Testis (tissue), 3 donors: ENCODE results near the gene GLIS1. TPM values are rescaled to one million over a fixed set of nuclear protein-coding genes. Genes with fewer than 3 reads are reported as not detected.

ENCODE experiments used
- DNase-seq: peaks from one replicate; pipeline ENCODE4 v3.0.0-alpha.2; 2019
- H3K27ac ChIP-seq, 2 donors: fragments of 200-600 bp; sonication (generic); one replicate each; pipeline ENCODE4 v1.5.1; 2019
- H3K27me3 ChIP-seq: fragments of 200-600 bp; sonication (generic); one replicate; pipeline ENCODE4 v1.5.1; 2019
- H3K36me3 ChIP-seq: fragments of 200-600 bp; sonication (generic); one replicate; pipeline ENCODE4 v1.5.1; 2017; ENCODE audit warnings: low read depth; ENCODE audit errors: missing control alignments
- H3K4me1 ChIP-seq: fragments of 200-600 bp; sonication (generic); one replicate; pipeline ENCODE4 v1.5.1; 2019
- H3K4me3 ChIP-seq, 2 donors: fragments of 200-600 bp; sonication (generic); one replicate each; pipeline ENCODE4 v1.5.1; 2017 to 2019
- H3K9me3 ChIP-seq: fragments of 200-600 bp; sonication (generic); one replicate; pipeline ENCODE4 v1.5.1; 2017
- POLR2A ChIP-seq: fragments of 450-650 bp; IDR thresholded peaks from one replicate; pipeline ENCODE4 v1.6.1; 2017; ENCODE audit warnings: antibody characterized with exemption, mild to moderate bottlenecking, moderate library complexity
- WGBS, 2 donors: methylation state at CpG; one replicate each; pipeline ENCODE4 v1.1.5; 2018; 5-methylcytosine and 5-hydroxymethylcytosine counted together
- intact Hi-C: fragments of 100-400 bp; cut with DNase I; formaldehyde crosslinking; loops from one replicate; pipeline ENCODE4 v1.15.1; 2023; ENCODE audit warnings: low total_unique reads
- polyA plus RNA-seq: library from polyadenylated mRNA; stranded (reverse); fragments of 350-450 nt; fragmentation: Illumina TruSeq; extraction: RNeasy Lipid Tissue Mini Kit (QIAGEN cat#74804); gene quantifications from one replicate; pipeline ENCODE4 v1.2.3, GENCODE V29; 2014; ENCODE audit warnings: low read depth, low replicate concordance; ENCODE audit not compliant: insufficient read depth
- total RNA-seq, 2 donors: library from RNA; depleted of rRNA; stranded (reverse); fragments of >200 nt; gene quantifications; one replicate each; pipeline ENCODE4 v1.2.3, GENCODE V29; 2016
- TF ChIP-seq, protein P1 (sequence below), 3 experiments: fragments of 450-650 bp in 2 of 3; fragments of 200-600 bp in 1 of 3; sonication (generic) in 1 of 3; IDR thresholded peaks; one replicate each; pipeline ENCODE4 v1.5.1; 2016 to 2019; ENCODE audit warnings: antibody characterized with exemption in 3 of 3, mild to moderate bottlenecking in 2 of 3, moderate library complexity in 1 of 3

The GLIS1 gene
- total and polyA plus RNA-seq, 3 donors from 2014 or later: 2.9 to 6.1 (median 3.8) TPM

- H3K27ac ChIP-seq: no peak overlapping the region
- no peaks in the 10 kb centered on the region for H3K27me3 ChIP-seq
- no peaks in the 10 kb centered on the region for H3K4me1 ChIP-seq
- TF ChIP-seq, protein P1, sequence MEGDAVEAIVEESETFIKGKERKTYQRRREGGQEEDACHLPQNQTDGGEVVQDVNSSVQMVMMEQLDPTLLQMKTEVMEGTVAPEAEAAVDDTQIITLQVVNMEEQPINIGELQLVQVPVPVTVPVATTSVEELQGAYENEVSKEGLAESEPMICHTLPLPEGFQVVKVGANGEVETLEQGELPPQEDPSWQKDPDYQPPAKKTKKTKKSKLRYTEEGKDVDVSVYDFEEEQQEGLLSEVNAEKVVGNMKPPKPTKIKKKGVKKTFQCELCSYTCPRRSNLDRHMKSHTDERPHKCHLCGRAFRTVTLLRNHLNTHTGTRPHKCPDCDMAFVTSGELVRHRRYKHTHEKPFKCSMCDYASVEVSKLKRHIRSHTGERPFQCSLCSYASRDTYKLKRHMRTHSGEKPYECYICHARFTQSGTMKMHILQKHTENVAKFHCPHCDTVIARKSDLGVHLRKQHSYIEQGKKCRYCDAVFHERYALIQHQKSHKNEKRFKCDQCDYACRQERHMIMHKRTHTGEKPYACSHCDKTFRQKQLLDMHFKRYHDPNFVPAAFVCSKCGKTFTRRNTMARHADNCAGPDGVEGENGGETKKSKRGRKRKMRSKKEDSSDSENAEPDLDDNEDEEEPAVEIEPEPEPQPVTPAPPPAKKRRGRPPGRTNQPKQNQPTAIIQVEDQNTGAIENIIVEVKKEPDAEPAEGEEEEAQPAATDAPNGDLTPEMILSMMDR (IDR thresholded peaks at IDR 0.05): no peak
- TF ChIP-seq POLR2A: no peak
- no peaks in the 10 kb centered on the region for H3K36me3 ChIP-seq
- intact Hi-C loops: no loop called here
- 78 to 80% methylated on average over 4 of the region's 4 CpGs for WGBS, 2 donors
- H3K9me3 ChIP-seq: no peaks in the 10 kb centered on the region
- H3K4me3 ChIP-seq: no peak overlapping the region
- no peak for DNase-seq
Measured at GRCh38 chr1:53643881-53644390, 95.0 kb downstream of the GLIS1 start.

DNA sequence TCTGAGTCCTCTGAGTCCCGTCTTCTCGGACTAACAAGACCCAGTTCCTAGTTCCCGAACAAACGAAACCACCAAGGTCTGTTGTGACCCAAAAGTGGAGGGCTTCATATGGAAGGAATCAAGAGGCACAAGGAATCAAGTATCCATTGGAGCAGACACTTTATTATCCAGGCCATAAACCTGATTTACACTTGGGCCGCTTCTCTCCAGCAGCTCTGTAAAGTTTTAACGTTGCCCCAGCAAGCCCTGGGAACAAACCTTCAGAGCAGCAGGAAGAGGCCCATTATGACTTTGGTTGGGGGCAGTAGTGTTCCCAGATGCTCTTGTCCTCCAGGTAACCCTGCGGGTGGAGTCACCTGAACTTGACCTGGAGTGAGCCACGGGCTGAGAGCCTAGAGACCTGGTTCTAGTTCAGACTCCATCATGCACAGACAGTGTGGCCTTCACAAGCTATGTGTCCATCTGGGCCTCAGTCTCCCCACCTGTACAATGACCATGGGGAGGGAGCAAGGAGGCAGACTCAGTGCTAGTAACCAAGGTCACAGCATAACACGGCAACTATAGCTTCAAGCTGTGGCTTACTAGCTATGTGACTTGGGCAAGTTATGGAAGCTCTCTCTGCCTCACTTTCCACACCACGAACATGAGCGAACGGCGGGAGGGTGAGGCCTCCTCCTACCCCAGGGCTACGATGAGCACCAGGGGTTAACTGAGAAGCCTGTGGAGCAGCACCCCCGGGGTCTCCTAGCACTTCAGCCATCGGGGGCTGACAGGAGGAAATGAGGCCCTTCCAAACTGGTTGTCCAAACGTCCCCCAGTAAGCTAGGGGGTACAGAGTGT lies 95.7 kb downstream of the GLIS1 start:
- no peaks in the 10 kb centered on the region for H3K27me3 ChIP-seq
- intact Hi-C loops: no loop called here
- WGBS, 2 donors: 73 to 84% methylated on average over 9 to 17 of the region's 17 CpGs
- H3K36me3 ChIP-seq: no peaks in the 10 kb centered on the region
- no peaks in the 10 kb centered on the region for H3K9me3 ChIP-seq
- TF ChIP-seq, protein P1 (IDR thresholded peaks at IDR 0.05): no peak
- no peak for TF ChIP-seq POLR2A
- H3K27ac ChIP-seq: no peak overlapping the region
- no peaks in the 10 kb centered on the region for H3K4me1 ChIP-seq
- DNase-seq: no peak
- H3K4me3 ChIP-seq: no peak overlapping the region

DNA sequence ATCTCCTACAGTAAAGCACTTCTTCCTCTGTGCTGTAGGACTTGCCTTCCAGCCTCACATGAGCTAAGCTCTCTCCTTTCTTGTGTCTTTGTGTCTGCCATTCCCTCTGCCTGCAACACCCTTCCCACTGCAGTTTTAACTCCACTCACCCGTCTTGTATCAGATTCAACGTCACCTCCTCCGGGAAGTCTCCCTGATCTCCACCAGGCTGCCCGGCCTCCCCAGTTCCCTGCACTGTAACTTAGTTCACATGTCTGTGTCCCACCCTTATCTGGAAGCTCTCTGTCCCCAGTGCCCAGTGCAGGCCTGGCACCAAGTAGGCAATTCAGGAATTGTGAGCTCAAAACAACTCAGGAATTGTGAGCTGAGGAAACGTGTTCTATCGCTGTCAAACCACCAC lies 96.4 kb downstream of the GLIS1 start:
- Histone ChIP-seq H3K4me1 (no peaks in the 10 kb centered on the region), H3K9me3 (no peaks in the 10 kb centered on the region), H3K27me3 (no peaks in the 10 kb centered on the region), H3K27ac (no peak overlapping the region), H3K4me3 (no peak overlapping the region), H3K36me3 (no peaks in the 10 kb centered on the region)
- no peak for DNase-seq
- TF ChIP-seq, protein P1 (IDR thresholded peaks at IDR 0.05): no peak
- TF ChIP-seq POLR2A: no peak
- 72 to 76% methylated on average over 6 of the region's 6 CpGs for WGBS, 2 donors
- intact Hi-C loops: no loop called here

DNA sequence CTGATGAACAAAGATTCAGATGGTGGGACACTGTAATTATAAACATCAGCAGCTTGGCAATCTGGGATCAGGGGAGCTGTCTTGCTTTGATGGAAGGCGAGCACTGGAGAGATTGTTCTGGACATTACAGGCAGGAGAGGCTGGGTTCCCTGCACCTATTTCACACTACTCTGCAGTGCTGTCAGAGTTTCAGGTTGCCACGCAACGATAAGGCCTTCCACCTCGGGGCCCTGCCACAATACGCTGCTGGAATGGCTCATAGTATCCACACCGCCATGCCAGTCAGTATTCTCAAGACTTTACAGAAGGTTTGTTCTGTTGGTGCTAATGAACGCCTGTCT lies 96.8 kb downstream of the GLIS1 start:
- H3K27ac ChIP-seq: no peak overlapping the region
- no peaks in the 10 kb centered on the region for H3K36me3 ChIP-seq
- DNase-seq: no peak
- WGBS, 2 donors: 81 to 82% methylated on average over 7 of the region's 7 CpGs
- no peaks in the 10 kb centered on the region for H3K4me1 ChIP-seq
- H3K4me3 ChIP-seq: no peak overlapping the region
- TF ChIP-seq, protein P1 (IDR thresholded peaks at IDR 0.05): no peak
- TF ChIP-seq POLR2A: no peak
- no peaks in the 10 kb centered on the region for H3K9me3 ChIP-seq
- intact Hi-C loops: no loop called here
- H3K27me3 ChIP-seq: no peaks in the 10 kb centered on the region
